ENCODE data around the gene SYK. TPM values are rescaled to one million over a fixed set of nuclear protein-coding genes. Genes with fewer than 3 reads are reported as not detected.
"Not testable (repeated sequence)": the region's sequence is repeated elsewhere in the genome, so short reads cannot be mapped to it uniquely, and the experiment has no call there.

SYK gene
- total RNA-seq, 1 donor from 2014 or later, result 15.0 TPM

GRCh38 chr9:90884178-90884577 is 82.6 kb downstream of the SYK start:
- DNase-seq (ENCODE audit: low read depth), result no peak
- no peak overlapping the region for H3K4me3 ChIP-seq (ENCODE audit: low read depth, low read length)
- no peaks in the 10 kb centered on the region for H3K36me3 ChIP-seq (ENCODE audit: control insufficient read depth, insufficient read depth, low read length)
- no peaks in the 10 kb centered on the region for H3K27me3 ChIP-seq (ENCODE audit: control insufficient read depth, insufficient read depth, low read length)
- TF ChIP-seq CTCF (IDR thresholded peaks at IDR 0.05; ENCODE audit: insufficient read depth, low read length, poor library complexity, severe bottlenecking), result no peak

- DNase-seq (ENCODE audit: low read depth); H3K27me3 ChIP-seq (ENCODE audit: control insufficient read depth, insufficient read depth, low read length); H3K36me3 ChIP-seq (ENCODE audit: control insufficient read depth, insufficient read depth, low read length); H3K4me3 ChIP-seq (ENCODE audit: low read depth, low read length): not testable (repeated sequence)
Observed at GRCh38 chr9:90886868-90887267, 85.2 kb downstream of the SYK start.

- no peak overlapping the region for H3K4me3 ChIP-seq (ENCODE audit: low read depth, low read length)
- DNase-seq (ENCODE audit: low read depth), result no peak
- H3K27me3 ChIP-seq (ENCODE audit: control insufficient read depth, insufficient read depth, low read length), result no peaks in the 10 kb centered on the region
- H3K36me3 ChIP-seq (ENCODE audit: control insufficient read depth, insufficient read depth, low read length), result no peaks in the 10 kb centered on the region
- no peak for TF ChIP-seq CTCF (IDR thresholded peaks at IDR 0.05; ENCODE audit: insufficient read depth, low read length, poor library complexity, severe bottlenecking)
Observed at GRCh38 chr9:90888941-90889340, 87.3 kb downstream of the SYK start.

- TF ChIP-seq CTCF (IDR thresholded peaks at IDR 0.05; ENCODE audit: insufficient read depth, low read length, poor library complexity, severe bottlenecking), result no peak
- no peak for DNase-seq (ENCODE audit: low read depth)
- no peaks in the 10 kb centered on the region for H3K27me3 ChIP-seq (ENCODE audit: control insufficient read depth, insufficient read depth, low read length)
- no peak overlapping the region for H3K4me3 ChIP-seq (ENCODE audit: low read depth, low read length)
- no peaks in the 10 kb centered on the region for H3K36me3 ChIP-seq (ENCODE audit: control insufficient read depth, insufficient read depth, low read length)
Observed at GRCh38 chr9:90890146-90890810, 88.7 kb downstream of the SYK start.

GRCh38 chr9:90891308-90892040 is 89.9 kb downstream of the SYK start:
- no peak overlapping the region for H3K4me3 ChIP-seq (ENCODE audit: low read depth, low read length)
- no peak for DNase-seq (ENCODE audit: low read depth)
- H3K36me3 ChIP-seq (ENCODE audit: control insufficient read depth, insufficient read depth, low read length), result no peaks in the 10 kb centered on the region
- TF ChIP-seq CTCF (IDR thresholded peaks at IDR 0.05; ENCODE audit: insufficient read depth, low read length, poor library complexity, severe bottlenecking), result no peak
- H3K27me3 ChIP-seq (ENCODE audit: control insufficient read depth, insufficient read depth, low read length), result no peaks in the 10 kb centered on the region

GRCh38 chr9:90892918-90893317 is 91.3 kb downstream of the SYK start:
- no peak for DNase-seq (ENCODE audit: low read depth)
- Histone ChIP-seq H3K4me3 (ENCODE audit: low read depth, low read length) (no peak overlapping the region), H3K36me3 (ENCODE audit: control insufficient read depth, insufficient read depth, low read length) (no peaks in the 10 kb centered on the region), H3K27me3 (ENCODE audit: control insufficient read depth, insufficient read depth, low read length) (no peaks in the 10 kb centered on the region)
- TF ChIP-seq CTCF (IDR thresholded peaks at IDR 0.05; ENCODE audit: insufficient read depth, low read length, poor library complexity, severe bottlenecking), result no peak

All from kidney epithelial cell (primary cell).